GM18526 (cell line): ENCODE results near the gene SEMA3F.

Source experiments
- POLR2A ChIP-seq: IDR thresholded peaks from 3 replicates; pipeline ENCODE4 v1.6.1; 2011; ENCODE audit not compliant: insufficient read length; ENCODE audit errors: extremely low read depth

The SEMA3F gene

DNA sequence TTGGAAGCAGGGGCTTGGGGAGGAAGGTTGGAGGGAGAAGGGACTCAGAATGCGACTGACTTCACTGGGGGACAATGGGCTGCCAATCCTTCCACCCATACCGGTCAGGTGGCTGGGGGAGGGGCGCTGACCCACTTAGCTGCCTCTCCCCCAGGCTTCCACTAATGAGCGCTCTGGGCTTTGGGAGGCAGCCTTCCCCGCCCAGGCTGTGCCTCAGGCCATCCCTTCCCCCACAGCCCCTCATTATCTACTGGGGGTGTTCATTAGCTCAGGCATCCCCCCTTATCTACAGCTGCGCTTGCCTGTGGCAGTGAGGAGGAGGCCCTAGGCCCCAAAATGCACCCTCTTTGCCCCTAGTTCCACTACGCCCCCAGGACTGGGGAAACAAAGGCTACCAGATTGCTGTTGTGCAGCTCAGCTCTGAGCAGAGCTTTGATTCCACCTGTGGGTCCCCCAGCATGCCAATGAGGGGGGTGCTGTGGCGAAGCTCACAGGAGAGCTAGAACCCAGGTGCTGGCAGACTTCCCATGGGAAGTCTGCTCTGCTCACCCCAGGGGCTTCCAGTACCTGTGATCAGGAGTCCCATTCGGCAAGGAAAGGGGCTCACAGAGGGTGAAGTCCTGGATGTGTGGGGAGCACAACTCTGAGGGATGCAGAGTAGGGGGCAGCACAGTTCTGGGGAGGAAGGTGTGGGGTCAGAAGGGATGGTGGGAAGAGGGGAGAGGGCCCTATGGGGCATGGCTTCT is 29.4 kb upstream of the SEMA3F start:
- no peak for TF ChIP-seq POLR2A

DNA sequence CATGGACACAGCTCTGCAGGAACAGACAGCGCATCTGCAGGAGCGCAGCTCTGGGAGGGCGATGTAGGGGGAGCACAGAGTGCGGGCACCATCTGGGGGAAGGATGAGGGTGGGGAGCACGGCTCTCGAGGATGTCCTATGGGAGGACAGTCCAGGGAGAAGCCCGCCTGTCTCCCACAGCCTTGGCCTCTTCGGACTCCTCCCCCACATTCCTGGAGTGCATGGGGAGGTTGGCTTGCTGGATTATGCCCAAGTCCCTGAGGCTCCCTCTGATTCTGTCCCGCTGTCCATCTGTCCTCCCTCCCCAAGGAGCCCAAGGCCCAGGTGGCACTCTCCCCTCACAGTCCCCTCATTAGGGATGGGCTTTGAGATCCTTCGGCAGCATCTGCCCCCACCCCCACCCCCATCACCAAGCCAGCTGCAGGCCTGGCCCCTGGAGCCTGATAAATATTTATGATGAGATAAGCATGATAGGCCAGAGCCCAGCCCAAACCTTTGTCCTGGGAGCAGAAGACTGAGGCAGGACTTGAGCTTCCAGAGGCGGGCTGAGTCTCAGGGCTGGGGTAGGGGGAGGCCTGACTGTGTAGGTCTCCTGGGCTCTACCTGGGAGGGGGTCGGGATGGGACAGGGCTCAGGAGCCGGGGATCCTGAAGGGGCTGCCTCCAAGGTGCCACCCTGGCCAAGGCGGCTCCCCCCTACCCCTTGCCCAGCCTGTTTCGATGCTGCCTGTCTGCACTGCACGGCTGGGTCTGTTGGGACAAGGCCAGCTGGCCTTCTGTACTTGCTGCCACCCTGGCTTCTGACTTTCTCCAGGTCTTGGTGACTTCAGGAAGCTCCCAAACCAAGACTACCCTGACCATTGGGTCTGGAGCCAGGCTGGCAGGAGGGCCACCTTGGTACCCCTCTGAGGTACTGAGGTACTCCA is 28.6 kb upstream of the SEMA3F start:
- TF ChIP-seq POLR2A, result no peak

DNA sequence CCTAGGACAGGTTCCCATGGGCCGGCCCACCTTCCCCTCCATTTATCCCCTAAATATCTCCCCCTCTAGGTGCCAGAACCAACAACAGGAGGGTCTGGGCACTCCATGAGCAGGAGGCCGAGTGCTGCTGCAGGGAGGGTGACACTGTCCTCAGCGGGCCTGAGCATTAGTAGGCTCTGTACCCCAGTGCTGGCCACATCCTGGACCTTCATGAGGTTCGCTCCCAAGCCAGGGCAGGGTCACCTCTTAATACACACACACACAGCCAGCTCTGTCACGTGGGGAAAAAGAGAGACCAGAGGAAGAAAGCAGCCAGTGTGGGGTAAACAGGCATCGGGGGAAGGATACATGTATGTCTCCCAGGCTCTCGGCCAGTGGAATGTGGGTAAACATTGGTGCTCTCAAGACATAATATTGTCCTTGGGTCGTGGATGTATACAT is 27.9 kb upstream of the SEMA3F start:
- TF ChIP-seq POLR2A, result no peak

DNA sequence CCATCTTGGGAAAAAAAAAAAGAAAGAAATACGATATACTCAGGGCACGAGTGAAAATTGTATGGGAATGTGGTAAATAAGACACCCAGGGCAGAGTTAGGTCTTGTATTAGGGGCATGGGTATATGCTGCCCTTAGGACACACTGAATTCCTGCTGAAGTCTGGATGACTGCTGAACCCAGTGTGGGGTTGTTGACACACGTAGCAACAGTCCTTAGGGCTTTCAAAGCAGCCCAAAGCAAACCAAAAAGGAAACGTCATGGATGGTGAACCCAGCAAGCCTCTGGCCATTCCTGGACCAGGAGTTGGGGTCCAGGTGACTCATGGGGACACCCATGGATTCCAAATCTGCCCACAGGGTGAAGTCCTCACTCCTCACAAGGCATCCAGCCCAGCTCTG is 27.1 kb upstream of the SEMA3F start:
- no peak for TF ChIP-seq POLR2A

DNA sequence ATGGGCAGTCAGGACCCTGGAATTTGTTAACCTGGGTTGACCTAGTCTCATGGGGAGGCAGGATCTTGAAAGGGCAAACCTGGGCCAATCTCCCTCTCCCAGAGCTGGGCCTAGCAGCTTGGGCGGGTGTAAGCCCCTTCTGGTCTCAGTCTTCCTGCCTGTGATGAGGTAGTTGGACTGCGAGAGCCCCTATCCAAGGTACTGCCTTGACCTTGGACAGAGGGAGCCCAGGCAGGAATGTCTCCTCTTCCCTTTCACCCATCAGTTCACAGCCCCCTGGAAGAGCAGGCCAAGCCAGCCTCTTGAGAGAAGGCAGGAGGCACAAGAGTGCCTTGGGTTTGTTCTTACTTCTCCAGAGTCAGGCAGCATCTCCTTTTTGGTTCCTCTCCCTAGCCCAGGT is 24.7 kb upstream of the SEMA3F start:
- TF ChIP-seq POLR2A, result no peak

DNA sequence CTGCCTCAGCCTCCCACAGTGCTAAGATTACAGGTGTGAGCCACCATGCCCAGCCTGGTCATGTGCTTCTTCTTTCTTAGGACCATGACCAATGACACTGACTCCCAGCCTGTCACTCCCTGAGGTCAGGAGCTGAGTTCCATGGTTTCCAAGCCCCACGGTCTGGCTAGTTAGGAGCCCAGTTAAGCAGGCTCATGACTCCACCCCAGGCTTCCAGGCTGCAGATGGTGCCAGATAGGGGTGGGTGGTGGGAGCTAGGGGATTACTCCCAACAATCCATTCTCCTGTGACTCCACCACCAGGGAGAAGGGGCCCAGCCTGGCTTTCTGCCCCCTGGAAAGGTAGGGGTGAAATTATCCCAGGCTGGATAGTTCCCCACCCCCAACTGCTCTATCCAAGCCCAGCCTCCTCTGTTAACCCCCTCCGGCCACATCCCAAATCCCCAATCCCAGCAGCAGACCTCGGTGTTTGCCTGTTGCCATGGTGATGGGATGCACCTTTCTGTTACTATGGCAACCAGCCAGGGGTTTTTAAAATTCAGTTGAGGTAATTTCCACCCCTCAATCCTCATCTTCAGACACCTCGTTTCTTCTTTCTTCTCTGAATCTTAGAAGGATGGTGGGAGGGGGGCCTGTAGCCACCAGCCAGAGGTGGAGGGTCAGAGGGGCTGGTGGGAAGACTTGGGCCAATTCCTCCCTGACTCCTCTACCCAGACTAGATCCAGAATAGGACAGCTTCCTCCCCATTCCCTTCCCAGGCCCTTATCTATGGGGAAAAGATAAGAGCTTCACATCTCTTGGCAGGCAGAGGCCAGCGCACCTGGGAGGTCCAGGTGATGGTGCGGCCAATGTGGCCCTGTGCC is 22.5 kb upstream of the SEMA3F start:
- TF ChIP-seq POLR2A, result no peak

DNA sequence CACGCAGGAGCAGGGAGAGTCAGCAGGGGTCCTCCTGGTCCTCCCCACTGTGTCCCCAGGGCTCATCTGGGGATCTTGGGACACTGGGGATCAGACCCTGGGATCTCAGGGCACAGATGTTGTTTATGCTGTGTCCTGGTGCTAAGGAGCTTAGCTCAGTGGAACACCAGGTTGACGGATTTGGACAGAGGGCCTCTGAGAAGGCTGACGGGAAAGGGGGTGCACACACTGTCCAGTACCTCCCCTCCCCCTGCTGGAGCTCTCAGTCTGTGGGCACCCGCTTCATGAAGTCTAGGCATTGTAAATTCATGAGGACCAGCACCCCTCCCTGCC is 21.9 kb upstream of the SEMA3F start:
- TF ChIP-seq POLR2A, result no peak

DNA sequence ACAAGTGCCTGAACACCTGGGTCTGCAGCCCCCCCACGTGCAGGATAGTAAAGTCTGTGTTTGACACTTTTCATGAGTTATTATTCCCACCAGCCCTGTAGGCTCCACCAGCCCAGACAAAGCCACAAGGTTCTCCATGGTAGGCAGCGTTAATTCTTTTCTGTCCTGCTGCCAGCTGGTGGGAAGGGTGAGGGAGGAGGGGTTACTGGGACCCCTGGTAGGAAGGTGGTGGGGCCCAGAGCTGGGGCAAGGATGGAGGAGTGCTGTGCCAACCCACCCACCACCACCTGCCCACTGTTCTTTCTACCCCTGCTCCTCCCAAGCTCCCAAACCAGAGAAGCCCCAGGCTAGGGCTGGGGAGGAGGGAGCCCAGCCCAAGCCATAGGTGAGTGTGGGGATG is 20.8 kb upstream of the SEMA3F start:
- TF ChIP-seq POLR2A, result no peak

DNA sequence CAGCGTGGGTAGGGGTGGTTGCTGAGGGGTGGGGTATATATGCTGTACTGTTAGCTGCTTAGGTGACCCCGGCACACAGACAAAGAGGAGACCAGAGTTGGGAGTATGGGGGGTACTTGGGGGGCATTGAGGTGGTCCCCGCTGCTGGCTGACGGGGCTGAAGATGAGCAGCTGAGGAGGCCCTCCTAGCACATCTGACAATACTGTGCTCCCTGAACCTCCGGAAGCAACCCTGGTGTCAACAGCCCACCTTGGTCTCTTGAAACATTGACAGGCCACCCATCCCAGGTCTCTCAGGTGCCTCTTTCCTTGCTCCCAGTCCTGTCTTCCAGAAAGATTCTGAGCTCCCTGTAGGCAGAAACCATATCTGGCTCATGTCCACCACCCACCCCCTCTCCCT is 19.2 kb upstream of the SEMA3F start:
- TF ChIP-seq POLR2A, result no peak

DNA sequence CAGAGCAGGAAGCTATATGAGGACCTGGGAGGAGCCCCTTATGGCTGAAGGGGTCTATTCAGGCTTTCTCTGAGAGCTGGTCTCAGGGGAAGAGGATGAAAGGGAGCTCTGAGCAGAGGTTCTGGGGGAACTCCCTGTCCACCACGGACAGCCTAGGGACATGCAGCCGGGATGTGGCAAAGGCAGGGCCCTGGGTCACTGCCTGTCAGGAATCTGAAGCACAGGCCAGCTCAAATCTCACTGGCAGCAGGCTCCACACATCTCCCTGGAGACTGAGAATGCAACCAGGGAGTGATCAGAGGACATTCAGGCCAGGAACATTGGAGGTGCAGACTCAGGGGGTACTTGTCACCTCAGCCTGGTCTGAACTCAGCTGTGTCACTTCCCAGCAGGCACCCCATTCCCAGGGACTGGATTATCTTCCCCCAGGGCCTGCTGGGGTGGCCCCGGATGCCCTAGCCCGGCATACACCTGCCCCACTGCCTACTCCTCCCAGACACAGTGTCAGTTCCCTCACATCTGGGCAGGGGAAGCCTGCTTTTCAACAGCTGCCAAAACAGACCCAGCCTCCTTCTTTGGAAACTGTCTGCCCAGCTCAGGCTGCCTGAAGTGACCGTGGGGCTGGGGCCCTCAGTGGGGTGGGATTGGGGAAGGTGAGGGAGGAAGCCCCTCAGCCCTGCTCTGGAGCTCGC is 18.3 kb upstream of the SEMA3F start:
- TF ChIP-seq POLR2A, result no peak

DNA sequence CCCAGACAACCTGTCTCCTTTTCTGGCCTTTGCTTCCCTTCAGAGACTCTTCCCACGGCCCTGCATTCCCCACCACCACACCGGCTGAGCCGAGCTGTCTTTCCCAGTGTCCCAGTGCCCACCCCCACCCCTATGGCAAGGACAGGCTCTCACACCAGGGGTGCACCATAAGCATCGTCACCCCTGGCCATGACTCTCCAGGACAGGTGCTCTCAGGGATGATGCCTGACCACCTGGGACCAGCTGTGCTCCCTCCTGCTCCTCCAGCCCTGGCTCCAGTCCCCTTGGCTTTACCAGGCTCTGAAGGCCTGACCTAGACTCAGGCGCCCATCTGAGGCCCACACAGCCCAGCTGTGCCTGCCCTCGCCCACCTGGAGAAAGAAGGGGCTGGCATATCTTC is 17.6 kb upstream of the SEMA3F start:
- no peak for TF ChIP-seq POLR2A

DNA sequence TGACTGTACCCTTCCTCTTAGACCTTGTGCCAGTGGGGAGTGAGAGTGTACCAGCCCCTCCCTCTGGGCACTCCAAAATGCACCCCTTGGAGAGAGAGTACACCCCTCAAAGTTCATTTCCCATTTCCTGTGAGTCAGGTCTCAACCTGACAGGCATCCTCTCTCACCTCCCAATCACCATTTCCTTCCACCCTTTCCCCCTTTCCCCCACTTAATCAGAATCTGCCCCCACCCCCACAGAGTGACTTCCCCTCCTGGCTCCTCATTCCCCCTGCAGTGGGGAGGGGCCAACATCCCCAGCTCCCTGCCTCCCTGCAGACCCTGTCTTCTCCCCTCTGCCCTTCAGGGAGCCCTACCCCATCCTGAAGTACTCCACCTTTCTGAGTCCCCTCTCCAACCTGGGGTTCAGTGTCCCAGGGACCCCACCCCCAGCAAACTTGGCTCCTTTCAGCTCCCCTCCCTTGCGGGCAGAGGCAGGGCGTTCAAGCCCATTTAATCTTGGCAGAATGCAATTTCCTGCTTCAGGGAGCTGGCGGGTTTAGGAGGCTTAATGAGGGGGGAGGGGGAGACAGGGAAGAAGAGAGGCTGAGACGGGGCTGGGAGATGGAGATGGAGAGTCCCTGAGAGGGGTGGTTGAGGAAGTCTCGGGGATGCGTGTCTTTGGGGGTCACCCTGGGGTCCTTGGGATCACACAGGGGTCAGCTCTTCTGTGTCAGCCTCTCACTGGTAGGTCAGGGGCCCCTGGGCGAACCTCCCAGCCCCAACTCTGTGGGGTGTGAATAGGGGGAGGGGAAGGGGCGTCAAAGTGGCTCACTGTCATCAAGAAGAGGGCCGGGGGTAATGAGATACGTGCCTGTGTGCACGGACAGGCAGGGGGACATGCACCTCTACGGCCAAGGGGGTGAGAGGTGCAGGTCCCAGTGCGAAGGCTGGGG is 16.6 kb upstream of the SEMA3F start:
- no peak for TF ChIP-seq POLR2A

DNA sequence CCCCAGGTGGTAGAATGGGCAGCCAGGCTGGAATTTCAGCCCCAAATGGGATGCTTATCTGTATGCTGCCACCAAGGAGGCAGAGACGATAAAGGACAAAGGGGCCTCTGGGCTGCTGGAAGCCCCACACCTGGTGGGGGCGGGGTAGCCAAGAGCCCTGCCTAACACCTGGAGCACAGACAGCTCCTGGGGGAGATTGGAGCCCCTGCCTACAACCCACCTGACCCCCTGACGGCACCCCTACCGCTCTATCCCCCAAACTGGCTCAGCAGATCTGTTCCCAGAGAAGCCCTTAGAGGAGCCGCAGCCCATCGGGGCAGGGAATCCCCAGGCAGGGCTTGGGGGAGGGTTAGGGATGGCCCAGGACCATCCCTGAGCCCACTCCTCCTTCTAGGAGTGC is 15.8 kb upstream of the SEMA3F start:
- TF ChIP-seq POLR2A, result no peak

DNA sequence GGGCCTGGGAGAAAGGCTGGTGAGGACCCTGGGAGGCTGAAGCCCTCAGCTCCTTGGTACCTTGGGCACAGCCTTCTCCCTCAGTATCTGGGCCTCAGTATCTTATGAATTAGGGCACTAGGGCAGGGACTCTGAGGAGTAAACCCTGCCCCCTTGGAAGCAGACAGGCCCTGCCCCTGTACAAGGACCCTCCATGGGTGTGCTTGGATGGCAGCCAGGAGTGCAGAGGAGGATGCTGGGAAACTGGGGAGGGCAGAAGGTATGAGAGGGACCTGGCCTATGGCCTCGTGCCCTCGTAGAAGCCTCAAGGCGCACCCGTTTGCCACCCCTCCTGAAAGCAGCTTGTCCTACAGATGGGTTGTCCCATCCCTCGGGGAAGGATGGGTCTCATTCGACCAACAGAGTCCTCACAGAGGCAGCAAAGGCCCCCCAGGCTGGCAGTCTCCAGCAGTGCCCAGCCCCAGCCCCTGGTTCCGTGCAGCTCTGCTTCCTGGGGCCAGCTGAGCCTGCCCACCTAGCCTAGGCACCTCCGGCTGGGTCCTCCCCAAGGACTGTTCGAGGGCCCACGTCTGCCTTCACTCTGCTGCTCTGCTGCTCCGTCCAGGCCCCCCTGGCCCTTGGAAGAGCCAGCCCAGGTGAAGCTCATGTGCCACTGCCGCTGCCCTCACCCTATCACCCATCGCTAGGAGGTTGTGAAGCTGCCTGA is 15.3 kb upstream of the SEMA3F start:
- no peak for TF ChIP-seq POLR2A

DNA sequence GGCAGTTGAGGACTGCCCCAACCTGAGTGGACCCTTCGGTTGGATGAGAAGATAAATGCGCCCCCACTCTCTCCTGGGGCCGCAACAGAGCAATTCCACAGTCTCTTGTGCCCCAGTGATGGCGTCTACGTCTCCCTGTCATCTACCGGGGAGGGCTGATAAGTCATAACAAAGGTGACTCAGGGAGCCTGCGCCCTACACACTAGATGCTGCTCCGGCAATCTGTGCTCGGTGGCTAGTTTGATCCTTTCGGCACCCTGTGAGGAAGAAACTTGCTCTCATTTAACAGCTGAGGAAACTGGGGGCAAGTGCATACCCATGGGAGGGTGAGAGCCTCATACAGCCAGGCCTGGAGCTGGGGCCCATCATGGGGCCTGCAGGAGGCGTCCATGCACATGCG is 14.1 kb upstream of the SEMA3F start:
- TF ChIP-seq POLR2A, result no peak
